GM12801 (cell line): ENCODE measurements around the gene KRTAP13-3.

ENCODE experiments used
- TF ChIP-seq, protein P1 (sequence below): IDR thresholded peaks from one replicate; pipeline ENCODE4 v1.5.1; 2011; ENCODE audit warnings: control low read depth; ENCODE audit not compliant: insufficient read length; ENCODE audit errors: extremely low read depth

The KRTAP13-3 gene

DNA sequence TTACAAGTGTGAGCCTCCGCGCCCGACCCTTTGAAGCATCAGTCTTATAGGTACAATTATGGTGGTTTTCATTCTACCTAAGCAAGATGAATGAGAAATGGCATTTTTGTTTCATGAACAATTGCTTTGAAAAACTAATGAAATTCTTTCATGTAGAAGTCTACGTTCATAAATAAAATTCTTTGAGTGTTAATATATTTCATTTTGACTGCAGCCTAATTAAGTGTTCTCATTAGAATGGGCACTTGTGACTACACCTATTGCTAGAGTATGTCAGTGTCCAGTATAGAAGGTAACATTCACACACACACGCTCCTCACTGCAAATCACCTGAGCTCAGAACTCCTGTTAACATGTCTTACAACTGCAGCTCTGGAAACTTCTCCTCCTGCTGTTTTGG, 14.2 kb upstream of the KRTAP13-3 start, which contains the start of gene KRTAP15-1:
TSS of gene KRTAP15-1 (plus strand) at position 301 of the 400 bp plus-strand sequence. CDS start at position 354, 53 bp downstream.
- TF ChIP-seq, protein P1, sequence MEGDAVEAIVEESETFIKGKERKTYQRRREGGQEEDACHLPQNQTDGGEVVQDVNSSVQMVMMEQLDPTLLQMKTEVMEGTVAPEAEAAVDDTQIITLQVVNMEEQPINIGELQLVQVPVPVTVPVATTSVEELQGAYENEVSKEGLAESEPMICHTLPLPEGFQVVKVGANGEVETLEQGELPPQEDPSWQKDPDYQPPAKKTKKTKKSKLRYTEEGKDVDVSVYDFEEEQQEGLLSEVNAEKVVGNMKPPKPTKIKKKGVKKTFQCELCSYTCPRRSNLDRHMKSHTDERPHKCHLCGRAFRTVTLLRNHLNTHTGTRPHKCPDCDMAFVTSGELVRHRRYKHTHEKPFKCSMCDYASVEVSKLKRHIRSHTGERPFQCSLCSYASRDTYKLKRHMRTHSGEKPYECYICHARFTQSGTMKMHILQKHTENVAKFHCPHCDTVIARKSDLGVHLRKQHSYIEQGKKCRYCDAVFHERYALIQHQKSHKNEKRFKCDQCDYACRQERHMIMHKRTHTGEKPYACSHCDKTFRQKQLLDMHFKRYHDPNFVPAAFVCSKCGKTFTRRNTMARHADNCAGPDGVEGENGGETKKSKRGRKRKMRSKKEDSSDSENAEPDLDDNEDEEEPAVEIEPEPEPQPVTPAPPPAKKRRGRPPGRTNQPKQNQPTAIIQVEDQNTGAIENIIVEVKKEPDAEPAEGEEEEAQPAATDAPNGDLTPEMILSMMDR: no peak

DNA sequence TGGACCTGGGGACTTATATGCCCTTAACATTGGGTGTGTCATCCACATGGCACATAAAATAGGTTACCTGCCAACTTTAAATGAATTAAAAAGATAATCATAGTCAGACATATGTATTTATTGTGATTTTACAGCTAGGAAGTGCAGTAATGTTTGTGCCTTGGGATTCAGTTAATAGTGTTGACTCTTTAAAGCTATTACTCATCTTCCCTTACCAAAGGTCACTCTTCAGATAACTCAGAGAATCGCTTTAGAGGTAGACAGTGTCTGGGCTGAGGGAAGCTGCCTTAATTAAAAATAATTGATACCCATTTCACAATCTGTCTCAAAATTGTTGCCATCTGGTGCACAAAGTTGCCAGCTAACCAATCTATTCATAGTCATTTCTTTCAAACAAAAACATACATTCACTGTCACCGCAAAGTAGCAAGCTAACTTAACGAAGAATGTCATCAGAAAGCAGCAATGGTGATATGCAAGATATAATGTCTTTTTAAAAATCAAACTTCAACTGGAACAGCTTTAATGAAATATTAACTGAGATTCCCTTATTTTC, 11.4 kb upstream of the KRTAP13-3 start:
- TF ChIP-seq, protein P1: no peak

DNA sequence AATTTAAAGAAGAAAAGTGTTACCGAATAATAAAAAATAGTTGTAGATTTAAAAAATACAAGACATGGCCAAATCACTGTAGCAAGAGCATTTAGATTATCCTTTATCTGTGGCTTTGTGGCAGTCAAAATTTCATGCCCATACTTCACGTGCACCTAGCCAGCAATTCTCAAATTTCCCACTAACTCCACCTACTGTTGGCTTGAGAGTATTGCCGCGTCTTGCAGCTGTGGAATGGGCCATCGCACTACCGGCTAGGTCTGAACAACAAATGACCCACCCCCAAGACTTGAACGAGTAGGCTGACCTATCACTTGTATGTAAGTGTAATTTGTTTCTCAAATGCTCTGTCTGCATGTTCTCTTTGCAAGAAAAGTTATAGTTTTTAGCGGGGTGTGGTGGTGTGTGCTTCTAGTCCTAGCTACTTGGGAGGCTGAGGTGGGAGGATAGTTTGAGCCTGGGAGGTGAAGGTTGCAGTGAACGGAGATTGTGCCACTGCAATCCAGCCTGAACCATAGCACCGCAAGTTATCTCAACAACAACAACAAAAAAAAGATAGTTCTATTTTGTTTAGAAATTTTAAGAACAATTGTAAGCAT, 8.4 kb upstream of the KRTAP13-3 start:
- TF ChIP-seq, protein P1: no peak

DNA sequence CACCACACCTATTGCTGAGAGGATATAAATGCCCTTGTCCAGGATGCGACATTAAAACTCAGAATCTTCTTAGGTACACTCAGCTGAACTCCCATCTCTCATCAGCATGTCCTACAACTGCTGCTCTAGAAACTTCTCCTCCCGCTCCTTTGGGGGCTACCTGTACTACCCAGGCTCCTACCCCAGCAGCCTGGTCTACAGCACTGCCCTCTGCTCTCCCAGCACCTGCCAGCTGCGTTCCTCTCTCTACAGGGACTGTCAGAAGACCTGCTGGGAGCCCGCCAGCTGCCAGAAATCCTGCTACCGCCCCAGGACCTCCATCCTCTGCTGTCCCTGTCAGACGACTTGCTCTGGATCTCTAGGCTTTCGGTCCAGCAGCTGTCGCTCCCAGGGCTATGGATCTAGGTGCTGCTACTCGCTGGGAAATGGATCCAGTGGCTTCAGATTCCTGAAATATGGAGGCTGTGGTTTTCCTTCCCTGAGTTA, 4.5 kb upstream of the KRTAP13-3 start, which contains the start of gene KRTAP13-4:
TSS of gene KRTAP13-4 (plus strand) at position 51 of the 486 bp plus-strand sequence. CDS start at position 107, 56 bp downstream.
- TF ChIP-seq, protein P1: no peak

DNA sequence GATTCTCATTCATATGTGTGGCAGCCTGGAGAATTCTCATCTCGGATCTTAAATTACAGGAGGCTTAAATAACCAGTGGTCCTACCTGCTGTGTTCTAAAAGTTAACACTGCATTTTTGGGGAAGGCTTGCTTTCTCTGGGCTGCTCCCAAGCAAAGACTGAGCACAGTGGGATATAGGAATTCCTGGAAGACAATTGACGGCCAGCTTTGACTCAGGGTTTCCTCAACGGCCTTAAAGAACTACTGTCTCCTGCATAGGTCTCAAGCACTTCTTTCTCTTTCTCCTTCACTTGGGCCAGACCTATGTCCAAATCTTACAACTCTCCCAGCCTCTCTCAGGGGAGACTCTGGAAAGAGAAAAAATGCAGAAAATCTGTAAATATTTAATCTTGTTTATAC, 1.0 kb upstream of the KRTAP13-3 start:
- TF ChIP-seq, protein P1: no peak

DNA sequence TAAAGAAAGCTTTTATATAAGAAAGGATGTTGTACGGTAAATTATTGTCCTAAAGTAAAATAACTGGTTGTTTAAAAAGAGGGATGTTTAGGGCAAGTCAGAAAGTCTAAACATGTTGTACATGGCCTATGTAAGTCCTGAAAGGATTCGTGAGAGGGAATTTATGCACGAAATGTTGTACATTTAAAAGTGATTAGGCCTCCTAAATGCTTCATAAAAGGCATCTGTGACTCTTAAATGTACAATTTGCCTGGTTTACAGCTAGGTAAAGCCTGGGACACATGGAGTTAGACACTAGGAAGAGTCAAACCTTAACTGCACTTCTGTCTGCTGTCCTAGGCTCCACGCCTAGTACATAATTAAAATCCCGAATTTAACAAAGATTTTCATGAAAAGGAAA, 9.7 kb downstream of the KRTAP13-3 start:
- TF ChIP-seq, protein P1: no peak

DNA sequence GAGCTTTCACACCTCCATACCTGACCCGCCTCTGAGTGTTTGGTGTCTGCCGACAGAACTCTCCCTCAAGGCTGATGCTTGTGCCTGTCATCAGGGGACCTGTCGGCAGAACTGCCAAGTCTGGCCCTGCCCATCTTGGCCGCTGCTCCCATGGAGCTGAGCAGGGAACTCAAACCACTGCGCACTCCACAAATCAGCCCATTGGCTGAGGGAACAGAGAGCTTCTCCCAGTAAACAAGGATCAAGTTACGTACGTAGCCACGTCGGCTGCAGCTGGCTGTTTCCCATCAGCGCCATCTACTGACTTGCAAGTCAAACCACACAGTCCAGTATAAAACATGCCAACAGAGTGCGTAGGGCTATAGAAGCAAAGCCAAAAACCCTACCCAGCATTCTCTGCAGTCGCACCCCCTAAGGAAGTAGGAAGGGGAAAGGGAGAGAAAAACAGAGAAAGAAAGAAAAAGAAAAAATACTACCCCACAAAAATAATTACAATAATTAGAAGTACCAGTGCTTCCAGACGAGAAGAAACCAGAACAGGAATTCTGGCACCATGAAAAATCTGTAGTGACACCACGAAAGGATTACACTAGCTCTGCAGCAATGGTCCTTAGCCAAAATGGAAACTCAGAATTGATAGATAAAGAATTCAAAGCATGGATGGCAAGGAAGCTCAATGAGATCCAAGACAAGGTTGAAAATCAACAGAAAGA, 16.8 kb downstream of the KRTAP13-3 start:
- TF ChIP-seq, protein P1: no peak
